Transverse colon (tissue), 4 donors: ENCODE measurements around the gene DPYSL5. TPM values are rescaled to one million over a fixed set of nuclear protein-coding genes. Genes with fewer than 3 reads are reported as not detected.

ENCODE experiments used
- DNase-seq: peaks from one replicate; pipeline ENCODE4 v3.0.0-alpha.2; 2019
- H3K27ac ChIP-seq, 4 donors: fragments of 200-600 bp; sonication (generic); 2 replicates each; pipeline ENCODE4 v1.5.1; 2016 to 2018; ENCODE audit warnings: inconsistent platforms in 4 of 4
- H3K27me3 ChIP-seq: fragments of 200-600 bp; sonication (generic); 2 replicates; pipeline ENCODE4 v1.5.1; 2017; ENCODE audit warnings: inconsistent platforms
- H3K36me3 ChIP-seq, 4 donors: fragments of 200-600 bp; sonication (generic); 2 replicates each; pipeline ENCODE4 v1.5.1; 2017 to 2019; ENCODE audit warnings: inconsistent platforms in 4 of 4
- H3K4me1 ChIP-seq, 4 donors: fragments of 200-600 bp; sonication (generic); 2 replicates each; pipeline ENCODE4 v1.5.1; 2017 to 2020; ENCODE audit warnings: inconsistent platforms in 4 of 4
- H3K4me3 ChIP-seq, 4 donors: fragments of 200-600 bp; sonication (generic); 1 replicate in 1 of 4; 2 replicates in 3 of 4; pipeline versions ENCODE4 v1.5.1 to v1.6.1; 2017 to 2019; ENCODE audit warnings: inconsistent platforms in 4 of 4
- H3K9me3 ChIP-seq, 2 donors: fragments of 200-600 bp; sonication (generic); 2 replicates each; pipeline ENCODE4 v1.5.1; 2017 to 2019; ENCODE audit warnings: inconsistent platforms in 2 of 2
- EP300 ChIP-seq: sonication (generic); formaldehyde crosslinking; IDR thresholded peaks from one replicate; pipeline ENCODE4 v1.6.1; 2017; ENCODE audit warnings: antibody characterized with exemption, low read depth
- POLR2A ChIP-seq: fragments of 450-650 bp; IDR thresholded peaks from one replicate; pipeline ENCODE4 v1.6.1; 2016; ENCODE audit warnings: antibody characterized with exemption, mild to moderate bottlenecking, moderate library complexity
- POLR2AphosphoS5 ChIP-seq, 3 donors: sonication (generic); formaldehyde crosslinking; IDR thresholded peaks; one replicate each; pipeline ENCODE4 v1.6.1; 2016; ENCODE audit warnings: antibody characterized with exemption in 3 of 3
- WGBS, 2 donors: methylation state at CpG; one replicate each; pipeline ENCODE4 v1.1.5; 2018; ENCODE audit warnings: low coverage in 1 of 2; 5-methylcytosine and 5-hydroxymethylcytosine counted together
- in situ Hi-C, 4 donors: fragments of 200-750 bp; cut with MboI; loops; one replicate each; pipeline versions ENCODE4 v1.15.0 to v1.15.1; 2017; ENCODE audit warnings: low sequenced_read_pairs in 3 of 4, low pct_ligation_motif_present in 1 of 4, low pct_unique_long_range_greater_than_20kb in 1 of 4
- intact Hi-C: fragments of 100-400 bp; cut with DNase I; formaldehyde crosslinking; loops from one replicate; pipeline ENCODE4 v1.15.1; 2023; ENCODE audit warnings: low total_unique reads
- total RNA-seq, 4 donors: library from RNA; depleted of rRNA; stranded (reverse); fragments of >200 nt; gene quantifications; one replicate each; pipeline ENCODE4 v1.1.0, GENCODE V29; 2016
- TF ChIP-seq, protein P1 (sequence below), 5 experiments: fragments of 200-600 bp in 3 of 5; fragments of 450-650 bp in 2 of 5; sonication (generic) in 3 of 5; IDR thresholded peaks; 1 replicate in 2 of 5; 2 replicates in 3 of 5; pipeline ENCODE4 v1.5.1; 2016 to 2017; ENCODE audit warnings: antibody characterized with exemption in 5 of 5, inconsistent platforms in 3 of 5, mild to moderate bottlenecking in 2 of 5, moderate library complexity in 1 of 5

DPYSL5 gene
- total RNA-seq, 4 donors from 2014 or later, result 0.32 TPM; not detected in 3

DNA sequence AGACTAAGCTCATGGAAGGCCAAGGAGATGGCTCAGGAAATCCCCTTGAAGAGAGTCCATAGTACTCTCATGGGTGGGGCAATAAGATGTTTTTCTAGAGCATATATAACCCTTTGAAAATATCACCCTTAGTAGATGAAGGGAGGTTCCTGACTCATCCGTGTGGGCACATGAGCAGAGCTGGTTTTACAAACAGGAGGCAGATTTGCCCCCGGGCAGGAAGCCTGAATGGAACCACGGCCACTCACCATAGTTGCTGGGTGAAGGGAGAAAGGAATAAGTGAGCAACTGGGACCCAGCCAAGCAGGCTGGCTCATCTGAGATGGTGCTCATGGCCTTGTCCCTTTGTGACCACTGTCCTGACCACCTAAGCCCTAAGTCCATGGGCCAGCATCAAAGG, 93.6 kb downstream of the DPYSL5 start:
- Histone ChIP-seq H3K4me1 (no peaks in the 10 kb centered on the region), H3K9me3 (no peaks in the 10 kb centered on the region), H3K4me3 (no peak overlapping the region), H3K27ac (no peak overlapping the region), H3K27me3 (peaks cover 28% of the 10 kb centered on the region), H3K36me3 (no peaks in the 10 kb centered on the region)
- WGBS, 2 donors, result 71% methylated on average over 3 of the region's 3 CpGs; no CpG with 5 or more reads in 1 of the 2 donors
- intact Hi-C loops (loop anchor here (5.0 kb wide), 1 partner anchor 94 kb away; the partner anchor contains the start of gene DPYSL5), in situ Hi-C loops (loop anchor here in 2 of 4 donors (10.0 kb wide), 1 partner anchor 97 kb away; the partner anchor contains the start of gene DPYSL5 (in 2 of the 2))
- DNase-seq, result no peak
- TF ChIP-seq POLR2A (no peak), EP300 (no peak), POLR2AphosphoS5 (IDR thresholded peaks at IDR 0.05) (no peak)
- TF ChIP-seq, protein P1, sequence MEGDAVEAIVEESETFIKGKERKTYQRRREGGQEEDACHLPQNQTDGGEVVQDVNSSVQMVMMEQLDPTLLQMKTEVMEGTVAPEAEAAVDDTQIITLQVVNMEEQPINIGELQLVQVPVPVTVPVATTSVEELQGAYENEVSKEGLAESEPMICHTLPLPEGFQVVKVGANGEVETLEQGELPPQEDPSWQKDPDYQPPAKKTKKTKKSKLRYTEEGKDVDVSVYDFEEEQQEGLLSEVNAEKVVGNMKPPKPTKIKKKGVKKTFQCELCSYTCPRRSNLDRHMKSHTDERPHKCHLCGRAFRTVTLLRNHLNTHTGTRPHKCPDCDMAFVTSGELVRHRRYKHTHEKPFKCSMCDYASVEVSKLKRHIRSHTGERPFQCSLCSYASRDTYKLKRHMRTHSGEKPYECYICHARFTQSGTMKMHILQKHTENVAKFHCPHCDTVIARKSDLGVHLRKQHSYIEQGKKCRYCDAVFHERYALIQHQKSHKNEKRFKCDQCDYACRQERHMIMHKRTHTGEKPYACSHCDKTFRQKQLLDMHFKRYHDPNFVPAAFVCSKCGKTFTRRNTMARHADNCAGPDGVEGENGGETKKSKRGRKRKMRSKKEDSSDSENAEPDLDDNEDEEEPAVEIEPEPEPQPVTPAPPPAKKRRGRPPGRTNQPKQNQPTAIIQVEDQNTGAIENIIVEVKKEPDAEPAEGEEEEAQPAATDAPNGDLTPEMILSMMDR (IDR thresholded peaks at IDR 0.05), result no peak

DNA sequence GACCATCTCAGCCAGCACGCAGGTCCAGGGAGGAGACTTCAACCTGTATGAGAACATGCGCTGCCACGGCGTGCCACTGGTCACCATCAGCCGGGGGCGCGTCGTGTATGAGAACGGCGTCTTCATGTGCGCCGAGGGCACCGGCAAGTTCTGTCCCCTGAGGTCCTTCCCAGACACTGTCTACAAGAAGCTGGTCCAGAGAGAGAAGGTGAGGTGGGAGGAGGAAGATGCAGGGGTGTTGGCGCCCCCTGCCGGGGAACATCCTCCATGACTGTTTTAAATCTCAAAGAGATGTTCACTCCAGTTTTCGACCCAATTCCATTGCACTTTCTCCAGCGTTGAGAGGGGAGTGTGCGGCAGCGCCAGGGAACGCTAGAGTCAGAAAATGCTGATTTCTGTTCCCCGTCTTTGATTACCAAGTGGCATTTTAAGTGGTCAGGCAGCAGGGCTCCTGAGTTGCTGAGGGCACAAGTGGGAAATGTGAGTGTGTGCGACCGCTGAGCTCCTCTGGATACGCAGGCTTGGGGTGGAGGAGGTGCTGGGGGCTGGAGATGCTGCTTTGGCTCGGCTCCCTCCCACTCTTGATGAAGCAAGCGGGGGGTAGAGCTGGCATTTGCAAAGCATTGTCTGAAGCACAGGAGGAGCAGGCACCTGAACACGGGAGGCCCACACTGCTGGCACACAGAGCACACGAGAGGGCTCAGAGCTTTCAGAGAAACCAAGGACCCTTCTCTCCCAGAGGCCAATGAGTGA, 94.8 kb downstream of the DPYSL5 start:
- H3K9me3 ChIP-seq, result no peaks in the 10 kb centered on the region
- H3K36me3 ChIP-seq, result no peaks in the 10 kb centered on the region
- in situ Hi-C loops (loop anchor here in 2 of 4 donors (10.0 kb wide), 1 partner anchor 98 kb away; the partner anchor contains the start of gene DPYSL5 (in 2 of the 2)), intact Hi-C loops (loop anchor here (5.0 kb wide), 1 partner anchor 95 kb away; the partner anchor contains the start of gene DPYSL5)
- peaks cover 0 to 8% (median 0%) of the 10 kb centered on the region in 4 donors for H3K4me1 ChIP-seq
- H3K27me3 ChIP-seq, result peaks cover 28% of the 10 kb centered on the region
- WGBS, 2 donors, result 38% methylated on average over 28 of the region's 28 CpGs; no CpG with 5 or more reads in 1 of the 2 donors
- H3K27ac ChIP-seq, result no peak overlapping the region
- TF ChIP-seq, protein P1 (IDR thresholded peaks at IDR 0.05), result peak; percentile 67 to 81 (median 78)
- no peak for TF ChIP-seq POLR2AphosphoS5 (IDR thresholded peaks at IDR 0.05)
- TF ChIP-seq EP300, result no peak
- TF ChIP-seq POLR2A, result no peak
- DNase-seq, result peak; percentile 66
- no peak overlapping the region for H3K4me3 ChIP-seq

DNA sequence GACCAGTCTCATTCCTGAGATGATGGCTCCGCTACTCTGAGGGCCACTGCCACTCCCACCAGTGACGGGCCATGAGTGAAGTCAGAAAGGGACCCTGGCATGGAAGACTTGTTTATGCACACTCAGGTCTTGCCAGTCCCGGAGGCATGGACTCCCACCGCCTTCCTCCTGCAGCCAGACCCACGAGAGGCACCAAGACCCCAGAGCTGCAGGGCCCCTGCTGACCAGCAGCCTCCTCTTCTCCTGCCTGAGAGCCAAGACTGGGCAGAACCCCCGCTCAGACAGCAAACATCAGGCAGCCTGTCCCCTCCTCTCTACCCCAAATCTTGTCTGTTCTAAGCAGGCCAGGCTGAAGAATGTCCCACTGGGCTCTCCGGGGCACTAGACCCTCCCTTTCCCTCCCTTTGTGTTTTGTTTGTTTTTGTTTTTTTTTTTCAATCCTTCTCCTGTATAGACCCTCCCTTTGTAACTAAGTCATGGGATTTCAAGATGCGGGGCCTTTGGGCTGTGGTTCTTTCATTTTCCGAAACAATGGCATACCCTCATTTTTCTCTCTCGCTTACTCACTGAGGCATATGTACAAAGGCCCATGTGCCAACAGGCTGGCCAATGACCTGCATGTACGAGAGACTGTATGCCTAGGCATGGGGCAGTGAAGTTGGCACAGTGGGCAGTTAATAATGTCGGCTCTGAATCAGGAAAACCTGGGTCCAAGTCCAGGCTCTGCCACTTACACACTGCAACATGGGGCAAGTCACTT, 98.2 kb downstream of the DPYSL5 start:
- Histone ChIP-seq H3K27ac (no peak overlapping the region), H3K4me3 (no peak overlapping the region), H3K36me3 (no peaks in the 10 kb centered on the region), H3K4me1 (peaks cover 0 to 8% (median 0%) of the 10 kb centered on the region in 4 donors), H3K27me3 (peaks cover 28% of the 10 kb centered on the region), H3K9me3 (no peaks in the 10 kb centered on the region)
- in situ Hi-C loops, result loop anchor here in 2 of 4 donors (10.0 kb wide), 1 partner anchor 101 kb away; the partner anchor contains the start of gene DPYSL5 (in 2 of the 2)
- DNase-seq, result no peak
- intact Hi-C loops, result no loop called here
- TF ChIP-seq POLR2AphosphoS5 (IDR thresholded peaks at IDR 0.05) (no peak), EP300 (no peak), POLR2A (no peak)
- TF ChIP-seq, protein P1 (IDR thresholded peaks at IDR 0.05), result no peak
- 78 to 93% methylated on average over 2 to 11 of the region's 12 CpGs for WGBS, 2 donors
